ENCODE measurements around the gene C12orf54.
"Not testable (repeated sequence)": the region's sequence is repeated elsewhere in the genome, so short reads cannot be mapped to it uniquely, and the experiment has no call there.

The C12orf54 gene

GRCh38 chr12:48514728-48515127 is 32.4 kb downstream of the C12orf54 start:
- Histone ChIP-seq H3K4me3 (no peak overlapping the region), H3K9me3 (no peaks in the 10 kb centered on the region), H3K36me3 (no peaks in the 10 kb centered on the region), H3K27me3 (no peaks in the 10 kb centered on the region), H3K27ac (no peak overlapping the region), H3K4me1 (no peaks in the 10 kb centered on the region)
- no peak for TF ChIP-seq CTCF (IDR thresholded peaks at IDR 0.05)
- no peak for DNase-seq
- intact Hi-C loops (cut with DNase I; ENCODE audit: low total_unique reads), result no loop called here

GRCh38 chr12:48520381-48520780 is 38.1 kb downstream of the C12orf54 start:
- H3K4me3 ChIP-seq; H3K36me3 ChIP-seq; H3K9me3 ChIP-seq; DNase-seq; H3K27ac ChIP-seq; H3K27me3 ChIP-seq; intact Hi-C loops (cut with DNase I; ENCODE audit: low total_unique reads); H3K4me1 ChIP-seq: not testable (repeated sequence)

- Histone ChIP-seq H3K27me3 (no peaks in the 10 kb centered on the region), H3K36me3 (no peaks in the 10 kb centered on the region), H3K27ac (no peak within 1 kb of the TSS), H3K9me3 (no peaks in the 10 kb centered on the region), H3K4me3 (no peak within 1 kb of the TSS), H3K4me1 (no peaks in the 10 kb centered on the region)
- no peak for TF ChIP-seq CTCF (IDR thresholded peaks at IDR 0.05)
- DNase-seq, result no peak
- intact Hi-C loops (cut with DNase I; ENCODE audit: low total_unique reads), result no loop called here
Observed at GRCh38 chr12:48525332-48525731, 43.0 kb downstream of the C12orf54 start, which contains the start of gene OR8S1. Gene OR8S1 (plus strand): TSS chr12:48525632. CDS start chr12:48525632, 0 bp downstream.

GRCh38 chr12:48527891-48528670 is 45.8 kb downstream of the C12orf54 start:
- intact Hi-C loops (cut with DNase I; ENCODE audit: low total_unique reads), result no loop called here
- TF ChIP-seq CTCF (IDR thresholded peaks at IDR 0.05), result no peak
- Histone ChIP-seq H3K4me1 (no peaks in the 10 kb centered on the region), H3K4me3 (no peak overlapping the region), H3K36me3 (no peaks in the 10 kb centered on the region), H3K27me3 (no peaks in the 10 kb centered on the region), H3K9me3 (no peaks in the 10 kb centered on the region), H3K27ac (no peak overlapping the region)
- no peak for DNase-seq

DNA sequence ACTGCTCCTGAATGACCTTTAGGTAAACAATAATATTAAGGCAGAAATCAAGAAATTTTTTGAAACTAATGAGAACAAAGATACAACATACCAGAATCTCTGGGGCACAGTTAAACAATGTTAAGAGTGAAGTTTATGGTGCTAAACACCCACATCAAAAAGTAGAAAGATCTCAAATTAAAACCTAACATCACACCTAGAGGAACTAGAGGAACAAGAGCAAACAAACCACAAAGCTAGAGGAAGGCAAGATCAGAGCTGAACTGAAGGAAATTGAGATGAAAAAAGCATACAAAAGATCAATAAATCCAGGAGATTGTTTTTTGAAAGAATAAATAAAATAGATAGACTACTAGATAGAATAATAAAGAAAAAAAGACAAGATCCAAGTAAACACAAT is 50.3 kb downstream of the C12orf54 start:
- Histone ChIP-seq H3K4me3 (no peak overlapping the region), H3K4me1 (no peaks in the 10 kb centered on the region), H3K27ac (no peak overlapping the region), H3K27me3 (no peaks in the 10 kb centered on the region), H3K36me3 (no peaks in the 10 kb centered on the region), H3K9me3 (no peaks in the 10 kb centered on the region)
- intact Hi-C loops (cut with DNase I; ENCODE audit: low total_unique reads), result no loop called here
- DNase-seq, result no peak
- no peak for TF ChIP-seq CTCF (IDR thresholded peaks at IDR 0.05)

GRCh38 chr12:48536602-48537001 is 54.3 kb downstream of the C12orf54 start:
- Histone ChIP-seq H3K27me3 (no peaks in the 10 kb centered on the region), H3K9me3 (no peaks in the 10 kb centered on the region), H3K27ac (no peak overlapping the region), H3K4me3 (no peak overlapping the region), H3K36me3 (no peaks in the 10 kb centered on the region), H3K4me1 (no peaks in the 10 kb centered on the region)
- intact Hi-C loops (cut with DNase I; ENCODE audit: low total_unique reads), result no loop called here
- TF ChIP-seq CTCF (IDR thresholded peaks at IDR 0.05), result no peak
- no peak for DNase-seq
